Superior temporal gyrus (tissue), 1 donor: Measurements from ENCODE around the gene RIPOR2.
"Not testable (repeated sequence)": the region's sequence is repeated elsewhere in the genome, so short reads cannot be mapped to it uniquely, and the experiment has no call there.

Source experiments
- DNase-seq: peaks from one replicate; pipeline ENCODE4 v3.0.0-alpha.2; 2016; ENCODE audit errors: extremely low spot score

The RIPOR2 gene

GRCh38 chr6:24802271-24803059 lies 133.3 kb downstream of the RIPOR2 start:
- DNase-seq: no peak

- DNase-seq: no peak
Observed at GRCh38 chr6:24799541-24799915, 136.2 kb downstream of the RIPOR2 start.

GRCh38 chr6:24798740-24799540 lies 136.8 kb downstream of the RIPOR2 start, which contains the start of gene ARMH2:
ARMH2 (minus strand) TSS chr6:24798917; CDS start chr6:24798857, 60 bp downstream.
- no peak for DNase-seq

GRCh38 chr6:24797596-24798216 lies 138.1 kb downstream of the RIPOR2 start:
- no peak for DNase-seq

- no peak for DNase-seq
Observed at GRCh38 chr6:24796616-24797290, 139.0 kb downstream of the RIPOR2 start.

- DNase-seq: no peak
Observed at GRCh38 chr6:24795106-24795505, 140.7 kb downstream of the RIPOR2 start.

- no peak for DNase-seq
Observed at GRCh38 chr6:24788031-24788665, 147.6 kb downstream of the RIPOR2 start.

GRCh38 chr6:24780206-24780605 lies 155.6 kb downstream of the RIPOR2 start:
- DNase-seq: no peak

- no peak for DNase-seq
Observed at GRCh38 chr6:24779416-24780016, 156.2 kb downstream of the RIPOR2 start.

GRCh38 chr6:24778878-24779277 lies 156.9 kb downstream of the RIPOR2 start:
- DNase-seq: no peak

- DNase-seq: no peak
Observed at GRCh38 chr6:24778121-24778520, 157.6 kb downstream of the RIPOR2 start.

GRCh38 chr6:24777227-24777626 lies 158.5 kb downstream of the RIPOR2 start:
- no peak for DNase-seq

- no peak for DNase-seq
Observed at GRCh38 chr6:24775520-24776058, 160.2 kb downstream of the RIPOR2 start.

GRCh38 chr6:24774696-24775519 lies 160.9 kb downstream of the RIPOR2 start, which contains the start of gene GMNN:
GMNN (plus strand) TSS chr6:24774937; CDS start chr6:24777247, 2,310 bp downstream.
- DNase-seq: peak; percentile 98

- no peak for DNase-seq
Observed at GRCh38 chr6:24768361-24768760, 167.4 kb downstream of the RIPOR2 start.

GRCh38 chr6:24766680-24767462 lies 168.9 kb downstream of the RIPOR2 start:
- DNase-seq: peak; percentile 76

GRCh38 chr6:24765968-24766367 lies 169.8 kb downstream of the RIPOR2 start:
- DNase-seq: not testable (repeated sequence)
